GM18870 (cell line): ENCODE data around the gene ZMYM1.
"Not testable (repeated sequence)": the region's sequence is repeated elsewhere in the genome, so short reads cannot be mapped to it uniquely, and the experiment has no call there.

ENCODE experiments used
- ATAC-seq: cut with Tn5 transposase; IDR thresholded peaks from one replicate; pipeline ENCODE4 v1.9.1; 2021; ENCODE audit warnings: moderate library complexity; ENCODE audit not compliant: unreplicated experiment

The ZMYM1 gene

DNA sequence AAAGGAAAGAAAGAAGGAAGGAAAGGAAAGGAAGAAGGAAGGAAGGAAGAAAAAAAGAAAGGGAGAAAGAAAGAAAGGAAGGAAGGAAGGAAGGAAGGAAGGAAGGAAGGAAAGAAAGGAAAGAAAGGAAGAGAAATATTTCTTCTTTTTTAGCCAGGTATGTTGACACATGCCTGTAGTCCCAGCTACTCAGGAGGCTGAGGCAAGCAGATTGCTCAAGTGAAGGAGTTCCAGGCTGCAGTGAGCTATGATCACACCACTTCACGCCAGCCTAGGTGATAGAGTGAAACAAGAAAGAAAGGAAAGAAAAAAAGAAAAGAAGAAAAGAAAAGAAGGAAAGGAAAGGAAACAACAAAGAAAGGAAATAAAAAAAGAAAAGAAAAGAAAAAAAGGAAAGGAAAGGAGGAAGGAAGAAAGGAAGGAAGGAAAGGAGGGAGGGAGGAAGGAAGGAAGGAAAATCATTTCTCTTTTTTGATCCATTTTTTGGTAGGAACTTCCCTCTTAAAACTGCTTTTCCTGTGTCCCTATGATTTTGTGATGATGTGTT is 5.8 kb upstream of the ZMYM1 start:
- no peak for ATAC-seq

- ATAC-seq, result not testable (repeated sequence)
Measured at GRCh38 chr1:35076426-35076825, 2.8 kb upstream of the ZMYM1 start.

GRCh38 chr1:35080171-35080854 is 1.1 kb downstream of the ZMYM1 start:
- no peak for ATAC-seq

GRCh38 chr1:35085421-35085820 is 6.2 kb downstream of the ZMYM1 start:
- no peak for ATAC-seq

DNA sequence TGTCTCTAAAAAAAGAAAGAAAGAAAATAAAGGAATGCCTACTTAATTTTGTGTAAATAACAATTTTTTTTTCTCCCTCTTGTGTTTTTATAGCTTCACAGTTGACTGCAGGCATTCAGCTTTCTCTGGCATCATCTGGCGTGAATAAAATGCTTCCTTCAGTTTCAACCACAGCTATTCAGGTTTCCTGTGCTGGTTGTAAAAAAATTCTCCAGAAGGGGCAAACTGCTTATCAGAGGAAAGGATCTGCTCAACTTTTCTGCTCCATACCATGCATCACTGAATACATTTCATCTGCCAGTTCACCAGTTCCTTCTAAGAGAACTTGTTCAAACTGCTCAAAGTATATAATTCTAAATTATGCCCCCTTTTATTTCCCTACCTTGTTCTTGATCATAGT is 18.0 kb downstream of the ZMYM1 start:
- no peak for ATAC-seq

- no peak for ATAC-seq
Measured at GRCh38 chr1:35111106-35111505, 31.9 kb downstream of the ZMYM1 start.

- ATAC-seq, result no peak
Measured at GRCh38 chr1:35112668-35113067, 33.5 kb downstream of the ZMYM1 start.

DNA sequence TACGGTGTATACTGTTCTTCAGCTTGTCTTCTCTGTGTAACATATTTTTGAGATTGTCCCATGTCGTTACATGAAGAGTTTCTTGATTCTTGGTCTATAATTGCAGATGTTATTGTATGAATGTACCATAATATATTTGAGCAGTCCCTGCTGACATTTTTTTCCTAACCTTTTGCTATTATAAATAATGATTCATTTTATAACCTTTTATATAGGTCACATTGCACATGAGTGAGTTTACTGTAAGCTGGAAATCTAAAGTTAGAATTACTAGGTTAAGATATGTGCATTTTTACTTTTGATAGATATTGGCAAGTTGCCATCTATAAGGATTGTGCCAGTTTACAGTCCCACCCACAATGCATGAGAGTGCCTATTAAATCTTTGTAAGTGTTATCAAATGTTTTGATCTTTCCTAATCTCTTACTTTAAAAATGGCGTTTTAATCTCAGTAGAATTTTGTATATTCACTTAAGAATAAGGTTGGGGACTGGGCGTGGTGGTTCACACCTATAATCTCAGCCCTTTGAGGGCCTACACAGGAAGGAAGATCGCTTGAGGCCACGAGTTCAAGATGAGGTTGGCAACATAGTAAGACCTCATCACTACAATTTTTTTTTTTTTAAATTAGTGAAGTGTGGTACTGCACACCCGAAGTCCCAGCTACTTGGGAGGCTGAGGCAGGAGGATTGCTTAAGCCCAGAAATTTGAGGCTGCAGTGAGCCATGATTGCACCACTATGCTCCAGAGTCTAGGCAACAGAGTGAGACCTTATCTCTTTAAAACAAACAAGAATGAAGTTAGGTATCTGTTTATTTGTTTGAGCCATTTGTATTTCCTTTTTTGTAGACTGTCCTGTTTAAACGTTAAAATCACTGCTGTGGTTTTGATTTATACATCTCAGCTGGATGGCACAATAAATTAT is 36.5 kb downstream of the ZMYM1 start:
- no peak for ATAC-seq

DNA sequence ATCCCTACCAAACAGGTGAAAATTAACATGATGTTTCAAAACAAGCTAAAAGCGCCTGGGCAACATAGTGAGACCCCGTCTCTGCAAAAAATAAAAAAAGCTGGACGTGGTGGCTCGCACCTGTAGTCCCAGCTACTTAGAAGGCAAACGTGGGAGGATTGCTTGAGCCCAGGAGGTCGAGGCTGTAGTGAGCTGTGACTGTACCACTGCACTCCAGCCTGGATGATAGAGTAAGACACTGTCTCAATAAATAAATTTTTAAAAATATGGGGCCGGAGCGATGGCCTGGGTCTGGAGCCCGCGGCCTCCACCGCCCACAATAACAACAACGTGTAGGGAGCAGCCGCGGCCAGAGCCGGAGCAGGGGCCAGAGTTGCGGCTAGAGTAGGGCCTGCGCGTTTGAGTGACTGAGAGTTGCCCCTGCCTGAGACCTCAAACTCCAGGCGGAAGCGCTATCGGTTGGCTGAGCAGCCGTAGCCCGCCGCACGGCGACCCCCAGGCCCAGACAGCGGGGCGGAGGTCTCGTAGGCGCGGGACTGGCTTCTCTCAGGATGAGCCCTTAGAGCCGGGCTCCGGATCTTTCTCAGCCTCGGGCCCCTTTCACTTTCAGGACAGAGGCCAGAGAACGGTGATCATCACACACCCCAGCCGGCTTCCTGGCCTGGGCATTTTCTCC is 41.4 kb downstream of the ZMYM1 start:
- no peak for ATAC-seq

DNA sequence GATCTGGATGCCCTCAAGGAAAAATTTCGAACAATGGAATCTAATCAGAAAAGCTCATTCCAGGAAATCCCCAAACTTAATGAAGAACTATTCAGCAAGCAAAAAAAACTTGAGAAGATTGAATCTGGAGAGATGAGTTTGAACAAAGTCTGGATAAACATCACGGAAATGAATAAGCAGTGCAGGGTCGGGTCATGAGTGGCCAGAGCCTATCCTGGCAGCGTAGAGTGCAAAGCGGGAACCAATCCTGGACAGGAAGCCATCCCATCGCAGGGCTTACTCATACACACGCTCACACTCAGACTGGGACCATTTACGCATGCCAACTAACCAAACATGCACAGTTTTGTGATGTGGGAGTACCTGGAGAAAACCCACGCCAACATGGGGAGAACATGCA is 43.1 kb downstream of the ZMYM1 start:
- ATAC-seq, result no peak

GRCh38 chr1:35126546-35126945 is 47.4 kb downstream of the ZMYM1 start:
- no peak for ATAC-seq

DNA sequence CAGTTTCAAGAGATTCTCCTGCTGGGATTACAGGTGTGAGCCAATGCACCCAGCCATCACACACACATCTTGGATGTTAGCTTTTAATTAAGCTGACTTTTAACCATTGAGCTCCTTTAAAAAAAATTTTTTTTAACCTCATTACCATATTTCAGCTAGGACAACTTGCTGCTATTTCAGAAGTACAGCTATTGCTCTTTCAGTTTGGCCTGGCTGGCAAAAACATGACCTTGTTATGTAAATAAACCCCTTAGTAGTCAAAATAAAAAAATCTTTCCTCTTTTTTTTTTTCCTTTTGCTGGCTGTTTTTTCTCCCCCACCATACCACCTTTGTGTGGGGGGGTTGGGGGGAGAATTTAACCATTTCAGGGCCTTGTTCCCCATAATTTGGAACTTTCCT is 49.9 kb downstream of the ZMYM1 start:
- ATAC-seq, result no peak

DNA sequence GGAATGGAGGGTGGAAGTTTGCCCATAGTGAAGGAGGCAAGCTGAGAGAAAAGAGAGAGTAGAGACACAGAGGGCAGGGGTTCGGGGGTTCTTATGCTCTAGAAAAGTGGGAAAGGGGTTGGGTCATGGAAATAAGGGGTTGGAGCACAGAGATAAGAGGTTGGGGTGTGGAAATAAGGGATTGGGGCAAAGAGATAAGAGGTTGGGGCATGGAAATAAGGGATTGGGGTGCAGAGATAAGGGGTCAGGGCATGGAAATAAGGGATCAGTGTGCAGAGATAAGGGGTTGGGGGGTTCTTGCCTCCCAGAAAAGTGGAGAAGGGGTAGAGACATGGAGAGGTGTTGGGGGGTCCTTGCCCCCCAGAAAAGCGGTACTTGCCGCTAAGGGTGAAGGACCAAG is 57.6 kb downstream of the ZMYM1 start:
- no peak for ATAC-seq

DNA sequence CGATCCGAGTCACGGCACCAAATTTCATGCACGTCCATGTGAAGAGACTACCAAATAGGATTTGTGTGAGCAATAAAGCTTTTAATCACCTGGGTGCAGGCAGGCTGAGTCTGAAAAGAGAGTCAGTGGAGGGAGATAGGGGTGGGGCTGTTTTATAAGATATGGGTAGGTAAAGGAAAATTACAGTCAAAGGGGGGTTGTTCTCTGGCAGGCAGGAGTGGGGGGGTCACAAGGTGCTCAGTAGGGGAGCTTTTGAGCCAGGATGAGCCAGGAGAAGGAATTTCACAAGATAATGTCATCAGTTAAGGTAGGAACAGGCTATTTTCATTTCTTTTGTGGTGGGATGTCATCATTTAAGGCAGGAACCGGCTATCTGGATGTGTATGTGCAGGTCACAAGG is 58.4 kb downstream of the ZMYM1 start:
- not testable (repeated sequence) for ATAC-seq

GRCh38 chr1:35142294-35142693 is 63.1 kb downstream of the ZMYM1 start:
- ATAC-seq, result not testable (repeated sequence)

GRCh38 chr1:35142728-35143127 is 63.5 kb downstream of the ZMYM1 start:
- not testable (repeated sequence) for ATAC-seq

- ATAC-seq, result no peak
Measured at GRCh38 chr1:35143737-35144508, 64.7 kb downstream of the ZMYM1 start.

DNA sequence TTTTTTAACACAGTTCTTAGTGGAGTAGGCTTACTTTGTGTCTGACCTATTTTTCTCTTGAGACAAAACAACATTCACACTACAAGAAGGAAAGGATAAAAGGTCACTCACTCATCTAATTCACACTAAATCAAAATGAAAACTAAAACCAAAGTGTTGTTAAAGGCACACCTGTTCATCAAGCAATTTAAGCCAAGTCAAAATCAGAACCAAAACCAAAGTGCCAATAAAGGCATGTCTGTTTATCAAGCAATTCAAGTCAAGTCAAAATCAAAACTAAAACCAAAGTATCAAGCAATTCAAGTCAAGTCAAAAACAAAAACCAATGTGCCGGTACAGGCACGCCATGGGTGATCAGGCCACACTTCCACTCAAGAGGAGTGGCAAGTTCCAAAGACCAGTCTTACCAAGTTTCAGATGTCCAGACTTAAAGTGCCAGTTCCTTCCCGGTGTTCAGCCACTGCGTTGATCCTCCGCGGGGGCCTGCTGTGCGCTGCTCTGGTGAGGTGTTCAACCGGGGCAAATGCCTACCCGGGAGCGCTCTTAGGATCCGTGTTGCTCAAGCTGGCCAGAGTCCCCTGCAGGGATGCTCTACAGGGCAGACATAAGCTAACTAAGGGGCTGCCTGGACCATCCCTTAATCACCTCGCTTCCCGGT is 66.8 kb downstream of the ZMYM1 start:
- not testable (repeated sequence) for ATAC-seq

DNA sequence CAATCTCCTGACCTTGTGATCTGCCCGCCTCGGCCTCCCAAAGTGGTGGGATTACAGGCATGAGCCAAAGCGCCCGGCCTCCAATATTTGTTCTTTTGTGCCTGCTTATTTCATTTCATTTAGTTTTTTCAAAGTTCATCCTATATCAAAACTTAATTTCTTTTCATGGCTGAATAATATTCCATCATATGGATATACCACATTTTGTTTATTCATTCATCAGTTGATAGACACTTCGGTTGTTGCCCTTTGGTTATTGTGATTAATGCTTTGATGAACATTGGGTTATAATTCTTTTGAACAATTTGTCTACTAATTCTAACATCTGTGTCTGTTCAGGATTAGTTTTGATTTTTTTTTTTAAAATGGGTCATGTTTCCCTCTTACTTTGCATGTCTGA is 72.0 kb downstream of the ZMYM1 start:
- no peak for ATAC-seq

DNA sequence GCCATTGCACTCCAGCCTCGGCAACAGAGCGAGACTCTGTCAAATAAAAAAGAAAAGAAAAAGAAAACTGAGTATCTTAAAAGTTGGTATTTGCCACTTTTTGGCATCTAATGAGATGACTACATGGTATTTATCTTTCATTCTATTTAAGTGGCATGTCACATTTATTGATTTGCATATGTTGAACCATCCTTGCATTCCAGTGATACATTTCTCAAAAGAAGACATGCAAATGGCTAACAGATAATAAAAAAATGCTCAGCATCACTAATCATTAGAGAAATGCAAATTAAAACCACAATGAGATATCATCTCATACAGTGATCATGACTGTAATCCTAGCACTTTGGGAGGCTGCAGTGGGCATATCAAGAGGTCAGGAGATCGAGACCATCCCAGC is 85.7 kb downstream of the ZMYM1 start:
- no peak for ATAC-seq
